ENCODE results near the gene GANC. TPM values are rescaled to one million over a fixed set of nuclear protein-coding genes. Genes with fewer than 3 reads are reported as not detected.

The GANC gene
- total and polyA plus RNA-seq, 2 experiments from 2014 or later: 7.4 to 12.6 TPM

GRCh38 chr15:42319206-42319605, 46.2 kb downstream of the GANC start (continued):
- no peak for TF ChIP-seq CTCF (conservative IDR thresholded peaks at IDR 0.05; ENCODE audit: low read depth in 2 of 2)

- ATAC-seq (no peak), DNase-seq (ENCODE audit: low spot score) (no peak)
- Histone ChIP-seq H3K4me3 (no peak overlapping the region), H4K20me1 (replicated peaks; ENCODE audit: insufficient read depth) (no peaks in the 10 kb centered on the region), H3K36me3 (ENCODE audit: insufficient read depth) (no peaks in the 10 kb centered on the region), H3F3A (replicated peaks; ENCODE audit: low read depth) (no peaks in the 10 kb centered on the region), H3K79me2 (replicated peaks; ENCODE audit: insufficient read depth) (no peaks in the 10 kb centered on the region), H3K27me3 (ENCODE audit: insufficient read depth) (no peaks in the 10 kb centered on the region), H3K9me2 (ENCODE audit: insufficient read depth) (no peaks in the 10 kb centered on the region), H3K4me1 (ENCODE audit: insufficient read depth) (no peaks in the 10 kb centered on the region), H3K27ac (ENCODE audit: low read depth) (no peak overlapping the region), H3K4me2 (no peak overlapping the region), H2AFZ (no peak overlapping the region)
- Mint-ChIP-seq H3K27me3 (ENCODE audit: insufficient read depth, low read depth, poor library complexity) (no peaks in the 10 kb centered on the region), H3K4me1 (no peaks in the 10 kb centered on the region), H3K9me3 (no peaks in the 10 kb centered on the region), H3K36me3 (ENCODE audit: low read depth) (no peaks in the 10 kb centered on the region), H3K27ac (no peak overlapping the region), H3K4me3 (no peak overlapping the region)
- TF ChIP-seq STAT1 (IDR thresholded peaks at IDR 0.05; ENCODE audit: unreplicated experiment): no peak
- no peak for TF ChIP-seq NANOG (IDR thresholded peaks at IDR 0.05; ENCODE audit: borderline replicate concordance)
- no peak for TF ChIP-seq REST (IDR thresholded peaks at IDR 0.05; ENCODE audit: unreplicated experiment)
- TF ChIP-seq JUNB (IDR thresholded peaks at IDR 0.05; ENCODE audit: unreplicated experiment): no peak
- TF ChIP-seq CREB1 (CRISPR knock-in tag; IDR thresholded peaks at IDR 0.05; ENCODE audit: low read depth): no peak
- no peak for TF ChIP-seq CTCF (conservative IDR thresholded peaks at IDR 0.05; ENCODE audit: low read depth in 2 of 2)
- TF ChIP-seq EZH2phosphoT487 (IDR thresholded peaks at IDR 0.05; ENCODE audit: unreplicated experiment): no peak
- no peak for TF ChIP-seq ZNF462 (CRISPR knock-in tag; IDR thresholded peaks at IDR 0.05)
- TF ChIP-seq ETS1 (IDR thresholded peaks at IDR 0.05): no peak
- no peak for TF ChIP-seq ZNF114 (CRISPR knock-in tag; IDR thresholded peaks at IDR 0.05)
- no peak for TF ChIP-seq ZNF331 (CRISPR knock-in tag; IDR thresholded peaks at IDR 0.05; ENCODE audit: low read depth)
Observed at GRCh38 chr15:42324308-42324707, 51.3 kb downstream of the GANC start.

Data from GM23338 (cell line).